Hematopoietic multipotent progenitor cell (in vitro differentiated cells): ENCODE measurements around the gene CCRL2. TPM values are rescaled to one million over a fixed set of nuclear protein-coding genes. Genes with fewer than 3 reads are reported as not detected.

Experiments
- DNase-seq, 3 donors: peaks; one replicate each; pipeline ENCODE4 v3.0.0-alpha.2; 2011 to 2015; ENCODE audit warnings: low read depth in 2 of 3, low spot score in 2 of 3
- total RNA-seq: library from RNA; depleted of rRNA; stranded (reverse); fragments of >200 nt; gene quantifications from one replicate; pipeline ENCODE4 v1.2.3, GENCODE V29; 2012

CCRL2 gene, protein sequence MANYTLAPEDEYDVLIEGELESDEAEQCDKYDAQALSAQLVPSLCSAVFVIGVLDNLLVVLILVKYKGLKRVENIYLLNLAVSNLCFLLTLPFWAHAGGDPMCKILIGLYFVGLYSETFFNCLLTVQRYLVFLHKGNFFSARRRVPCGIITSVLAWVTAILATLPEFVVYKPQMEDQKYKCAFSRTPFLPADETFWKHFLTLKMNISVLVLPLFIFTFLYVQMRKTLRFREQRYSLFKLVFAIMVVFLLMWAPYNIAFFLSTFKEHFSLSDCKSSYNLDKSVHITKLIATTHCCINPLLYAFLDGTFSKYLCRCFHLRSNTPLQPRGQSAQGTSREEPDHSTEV
- total RNA-seq = 7.0 TPM

DNA sequence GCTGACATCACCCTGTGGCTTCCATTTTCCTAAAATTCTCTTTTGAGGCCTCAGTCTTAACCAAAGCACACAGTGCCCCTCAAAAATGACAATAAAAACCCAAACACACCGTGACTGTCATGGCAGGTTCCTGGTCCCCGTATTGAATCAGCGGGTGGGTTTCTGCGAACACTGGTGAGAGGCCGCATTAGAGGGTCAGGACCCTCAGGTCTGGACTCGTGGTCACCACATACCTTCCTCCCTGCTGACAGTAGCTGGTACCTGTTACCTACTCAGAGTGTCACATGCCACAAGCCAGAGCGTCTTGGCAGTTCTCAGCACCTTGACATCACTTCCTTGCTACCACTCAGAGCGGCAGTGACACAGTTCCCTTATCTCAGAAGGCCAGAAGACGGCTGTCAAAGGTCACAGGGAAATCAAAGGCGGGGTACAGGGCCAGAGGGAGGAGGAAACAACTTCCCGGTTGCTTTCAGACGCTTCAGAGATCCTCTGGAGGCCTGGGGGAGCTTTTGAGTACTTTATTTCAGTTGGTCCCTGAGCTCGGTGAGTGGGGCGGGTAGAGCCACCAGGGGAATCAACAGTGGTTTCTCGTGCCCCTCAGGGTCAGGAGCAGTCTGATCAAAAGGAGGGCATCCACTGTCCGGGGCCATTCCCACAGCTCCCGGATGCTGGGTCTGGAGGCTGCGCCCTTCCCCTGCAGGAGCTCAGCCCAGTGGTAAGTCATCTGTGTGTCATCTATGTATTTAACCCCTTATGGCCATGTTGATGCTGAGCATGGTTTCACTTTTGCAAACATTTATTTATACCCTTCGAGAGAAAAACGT, at the start of gene CCRL2, which contains the start of gene CCR5AS:
Gene CCRL2 (plus strand): TSS at position 472 of the 824 bp plus-strand sequence. CDS start 821 bp downstream, outside the sequence.
Gene CCR5AS (minus strand): TSS at position 279 of the 824 bp plus-strand sequence.
- peak in 2 of 3 donors; percentile 88 for DNase-seq

DNA sequence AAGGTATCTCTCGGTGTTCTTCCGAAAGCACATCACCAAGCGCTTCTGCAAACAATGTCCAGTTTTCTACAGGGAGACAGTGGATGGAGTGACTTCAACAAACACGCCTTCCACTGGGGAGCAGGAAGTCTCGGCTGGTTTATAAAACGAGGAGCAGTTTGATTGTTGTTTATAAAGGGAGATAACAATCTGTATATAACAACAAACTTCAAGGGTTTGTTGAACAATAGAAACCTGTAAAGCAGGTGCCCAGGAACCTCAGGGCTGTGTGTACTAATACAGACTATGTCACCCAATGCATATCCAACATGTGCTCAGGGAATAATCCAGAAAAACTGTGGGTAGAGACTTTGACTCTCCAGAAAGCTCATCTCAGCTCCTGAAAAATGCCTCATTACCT, 48.6 kb upstream of the CCRL2 start:
- DNase-seq = no peak

DNA sequence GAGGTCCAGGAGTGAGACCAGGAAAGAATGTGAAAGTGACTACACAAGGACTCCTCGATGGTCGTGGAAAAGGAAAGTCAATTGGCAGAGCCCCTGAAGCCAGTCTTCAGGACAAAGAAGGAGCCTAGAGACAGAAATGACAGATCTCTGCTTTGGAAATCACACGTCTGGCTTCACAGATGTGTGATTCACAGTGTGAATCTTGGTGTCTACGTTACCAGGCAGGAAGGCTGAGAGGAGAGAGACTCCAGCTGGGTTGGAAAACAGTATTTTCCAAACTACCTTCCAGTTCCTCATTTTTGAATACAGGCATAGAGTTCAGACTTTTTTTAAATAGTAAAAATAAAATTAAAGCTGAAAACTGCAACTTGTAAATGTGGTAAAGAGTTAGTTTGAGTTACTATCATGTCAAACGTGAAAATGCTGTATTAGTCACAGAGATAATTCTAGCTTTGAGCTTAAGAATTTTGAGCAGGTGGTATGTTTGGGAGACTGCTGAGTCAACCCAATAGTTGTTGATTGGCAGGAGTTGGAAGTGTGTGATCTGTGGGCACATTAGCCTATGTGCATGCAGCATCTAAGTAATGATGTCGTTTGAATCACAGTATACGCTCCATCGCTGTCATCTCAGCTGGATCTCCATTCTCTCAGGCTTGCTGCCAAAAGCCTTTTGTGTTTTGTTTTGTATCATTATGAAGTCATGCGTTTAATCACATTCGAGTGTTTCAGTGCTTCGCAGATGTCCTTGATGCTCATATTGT, 47.1 kb upstream of the CCRL2 start:
- DNase-seq = no peak

DNA sequence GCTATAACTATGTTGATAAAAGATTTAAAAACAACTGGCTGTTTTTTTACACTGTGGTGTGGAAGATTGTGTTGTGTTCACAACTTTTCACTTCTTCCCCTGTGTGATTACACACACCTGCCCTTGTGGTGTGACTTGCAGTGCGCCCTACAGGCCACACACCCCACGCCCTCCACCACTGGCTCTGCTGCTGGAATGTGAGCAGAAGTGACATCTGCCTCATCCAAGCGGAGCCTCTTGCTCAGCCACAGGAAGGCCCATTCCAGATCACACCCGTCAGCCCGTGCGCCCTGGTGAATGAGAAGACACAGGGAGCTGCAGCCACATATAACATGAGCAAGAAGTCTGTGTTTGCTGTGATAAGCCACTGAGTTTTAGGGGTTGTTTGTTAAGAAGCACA, 46.2 kb upstream of the CCRL2 start:
- no peak for DNase-seq

DNA sequence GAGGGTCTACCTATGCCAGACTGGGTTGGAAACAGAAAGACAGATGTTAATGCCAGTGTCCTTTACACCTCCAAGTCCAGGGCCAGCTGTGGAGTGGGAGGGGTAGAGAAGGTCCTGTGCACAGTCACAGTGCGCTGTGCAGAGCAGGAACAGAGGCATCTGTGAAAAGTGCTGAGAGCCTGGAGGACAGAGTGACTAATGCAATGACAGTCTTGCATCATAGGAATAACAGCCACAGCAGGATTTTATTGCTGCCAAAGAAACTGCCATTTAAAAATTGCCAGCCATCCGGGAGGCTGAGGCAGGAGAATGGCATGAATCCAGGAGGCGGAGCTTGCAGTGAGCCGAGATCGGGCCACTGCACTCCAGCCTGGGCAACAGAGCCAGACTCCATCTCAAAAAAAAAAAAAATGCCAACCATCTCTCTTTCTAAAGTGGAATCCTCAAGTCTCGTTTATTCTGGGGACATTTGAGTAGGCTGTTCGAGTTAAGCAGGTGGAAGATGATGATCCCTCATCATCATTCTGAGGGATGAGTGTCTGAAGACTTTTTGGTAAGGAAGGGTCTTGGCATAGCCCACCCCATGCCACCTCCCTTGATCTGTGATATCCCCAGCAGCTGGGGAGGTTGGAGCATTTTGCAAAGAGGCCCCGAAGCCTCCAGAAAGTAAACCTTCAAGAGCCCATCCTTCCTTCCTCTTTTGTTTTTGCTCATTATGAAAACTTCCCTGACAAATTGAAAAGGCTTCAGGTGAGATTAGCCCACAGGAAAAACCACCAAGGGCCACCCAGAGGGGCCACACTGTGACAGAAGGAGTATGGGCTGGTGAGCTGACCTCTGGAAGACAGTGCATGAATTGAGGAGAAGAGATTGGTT, 45.4 kb upstream of the CCRL2 start:
- no peak for DNase-seq

DNA sequence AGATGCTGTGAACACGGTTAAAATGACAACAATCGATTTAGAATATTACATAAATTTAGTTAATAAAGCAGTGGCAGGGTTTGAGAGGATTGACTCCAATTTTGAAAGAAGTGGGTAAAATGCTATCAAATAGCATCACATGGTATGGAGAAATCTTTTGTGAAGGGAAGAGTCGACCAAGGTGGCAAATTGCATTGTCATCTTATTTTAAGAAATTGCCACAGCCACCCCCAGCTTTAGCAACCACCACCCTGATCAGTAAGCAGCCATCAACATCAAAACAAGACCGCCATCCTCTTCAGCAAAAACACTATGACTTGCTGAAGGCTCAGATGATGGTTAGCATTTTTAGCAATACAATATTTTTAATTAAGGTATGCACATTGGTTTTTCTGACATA, 42.0 kb upstream of the CCRL2 start:
- no peak for DNase-seq

DNA sequence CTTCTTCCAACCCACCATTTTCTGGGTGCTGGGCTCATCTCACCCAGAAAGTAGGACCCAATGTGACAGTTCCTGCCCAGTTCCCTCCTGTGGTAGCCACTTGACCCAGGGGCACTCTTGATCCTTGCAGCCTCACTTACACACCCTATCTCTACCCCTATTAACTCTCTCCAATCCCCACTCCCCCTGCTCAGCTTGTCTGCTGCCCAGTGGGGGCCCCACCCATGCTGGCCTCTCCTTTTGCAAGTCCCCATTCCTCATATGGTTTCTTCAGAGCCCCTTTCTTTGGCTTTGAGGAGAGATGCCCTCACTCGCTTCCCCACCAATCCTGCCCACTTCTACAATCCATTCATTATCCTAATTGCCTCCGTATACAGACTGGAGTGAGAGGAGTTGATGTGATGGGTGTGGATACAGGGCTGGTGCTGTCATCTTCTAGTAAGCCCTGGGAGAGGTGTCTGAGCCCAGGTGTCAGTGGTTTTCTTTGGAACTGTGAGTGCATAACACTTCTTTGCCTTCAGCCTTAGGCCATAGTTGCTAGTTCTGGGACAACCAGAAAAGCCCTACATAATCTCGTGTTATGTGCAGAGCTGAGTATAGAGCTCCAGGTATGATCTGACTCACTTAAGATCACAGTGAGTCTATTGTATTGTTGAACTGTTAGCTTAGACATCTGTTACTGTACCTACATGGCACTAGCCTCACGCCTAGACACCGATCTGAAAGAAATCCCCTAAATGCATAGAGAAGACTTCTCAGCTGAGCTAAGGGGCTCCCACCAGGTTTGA, 41.1 kb upstream of the CCRL2 start:
- DNase-seq = no peak

DNA sequence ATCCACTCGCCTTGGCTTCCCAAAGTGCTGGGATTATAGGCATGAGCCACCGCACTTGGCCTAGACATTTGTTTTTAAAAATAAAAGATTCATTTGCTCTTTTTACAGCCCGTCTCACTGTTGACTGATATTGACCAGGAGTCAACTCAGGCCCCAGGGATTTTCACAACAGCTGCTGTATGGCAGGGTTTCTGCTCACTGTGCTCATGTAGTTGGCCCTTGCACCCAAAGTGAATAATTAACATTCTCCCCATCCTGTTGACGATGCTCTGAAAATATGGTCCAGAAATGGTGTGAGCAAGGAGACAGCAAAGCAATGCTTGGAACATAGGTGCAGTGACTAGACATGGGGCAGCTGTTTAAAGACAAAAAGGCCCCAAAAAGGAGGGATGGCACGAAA, 39.2 kb upstream of the CCRL2 start:
- DNase-seq = no peak

DNA sequence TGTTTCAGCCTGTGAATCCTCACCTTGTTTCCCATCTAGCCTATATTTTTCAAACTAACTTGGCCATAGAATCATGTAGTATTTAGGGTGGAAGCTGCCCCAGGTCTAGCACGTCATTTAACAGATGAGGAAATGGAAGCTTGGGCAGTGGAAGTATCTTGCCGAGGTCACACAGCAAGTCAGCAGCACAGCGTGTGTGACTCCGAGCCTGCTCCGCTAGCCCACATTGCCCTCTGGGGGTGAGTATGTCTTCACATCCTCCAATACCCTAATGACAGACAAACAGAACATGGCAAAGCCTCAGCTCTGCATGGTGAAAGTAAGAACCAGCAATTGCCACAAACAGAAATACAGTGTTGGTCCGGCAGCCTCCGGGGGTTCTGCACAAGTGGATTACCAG, 38.5 kb upstream of the CCRL2 start:
- peak; percentile 25 to 75 (median 62) for DNase-seq

DNA sequence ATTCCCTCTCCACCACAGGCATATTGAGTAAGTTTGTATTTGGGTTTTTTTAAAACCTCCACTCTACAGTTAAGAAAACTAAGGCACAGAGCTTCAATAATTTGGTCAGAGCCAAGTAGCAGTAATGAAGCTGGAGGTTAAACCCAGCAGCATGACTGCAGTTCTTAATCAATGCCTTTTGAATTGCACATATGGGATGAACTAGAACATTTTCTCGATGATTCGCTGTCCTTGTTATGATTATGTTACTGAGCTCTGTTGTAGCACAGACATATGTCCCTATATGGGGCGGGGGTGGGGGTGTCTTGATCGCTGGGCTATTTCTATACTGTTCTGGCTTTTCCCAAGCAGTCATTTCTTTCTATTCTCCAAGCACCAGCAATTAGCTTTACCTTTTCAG, 37.9 kb upstream of the CCRL2 start:
- no peak for DNase-seq

DNA sequence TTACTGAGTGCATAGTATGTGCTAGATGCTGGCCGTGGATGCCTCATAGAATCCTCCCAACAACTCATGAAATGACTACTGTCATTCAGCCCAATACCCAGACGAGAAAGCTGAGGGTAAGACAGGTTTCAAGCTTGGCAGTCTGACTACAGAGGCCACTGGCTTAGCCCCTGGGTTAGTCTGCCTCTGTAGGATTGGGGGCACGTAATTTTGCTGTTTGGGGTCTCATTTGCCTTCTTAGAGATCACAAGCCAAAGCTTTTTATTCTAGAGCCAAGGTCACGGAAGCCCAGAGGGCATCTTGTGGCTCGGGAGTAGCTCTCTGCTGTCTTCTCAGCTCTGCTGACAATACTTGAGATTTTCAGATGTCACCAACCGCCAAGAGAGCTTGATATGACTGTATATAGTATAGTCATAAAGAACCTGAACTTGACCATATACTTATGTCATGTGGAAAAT, 37.4 kb upstream of the CCRL2 start:
- no peak for DNase-seq

DNA sequence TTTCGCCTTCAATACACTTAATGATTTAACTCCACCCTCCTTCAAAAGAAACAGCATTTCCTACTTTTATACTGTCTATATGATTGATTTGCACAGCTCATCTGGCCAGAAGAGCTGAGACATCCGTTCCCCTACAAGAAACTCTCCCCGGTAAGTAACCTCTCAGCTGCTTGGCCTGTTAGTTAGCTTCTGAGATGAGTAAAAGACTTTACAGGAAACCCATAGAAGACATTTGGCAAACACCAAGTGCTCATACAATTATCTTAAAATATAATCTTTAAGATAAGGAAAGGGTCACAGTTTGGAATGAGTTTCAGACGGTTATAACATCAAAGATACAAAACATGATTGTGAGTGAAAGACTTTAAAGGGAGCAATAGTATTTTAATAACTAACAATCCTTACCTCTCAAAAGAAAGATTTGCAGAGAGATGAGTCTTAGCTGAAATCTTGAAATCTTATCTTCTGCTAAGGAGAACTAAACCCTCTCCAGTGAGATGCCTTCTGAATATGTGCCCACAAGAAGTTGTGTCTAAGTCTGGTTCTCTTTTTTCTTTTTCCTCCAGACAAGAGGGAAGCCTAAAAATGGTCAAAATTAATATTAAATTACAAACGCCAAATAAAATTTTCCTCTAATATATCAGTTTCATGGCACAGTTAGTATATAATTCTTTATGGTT, 36.1 kb upstream of the CCRL2 start, which contains the start of gene CCR5:
Gene CCR5 (plus strand): TSS at position 108 of the 680 bp plus-strand sequence. CDS start 1,957 bp downstream, outside the sequence.
- peak in 1 of 3 donors; percentile 34 for DNase-seq

DNA sequence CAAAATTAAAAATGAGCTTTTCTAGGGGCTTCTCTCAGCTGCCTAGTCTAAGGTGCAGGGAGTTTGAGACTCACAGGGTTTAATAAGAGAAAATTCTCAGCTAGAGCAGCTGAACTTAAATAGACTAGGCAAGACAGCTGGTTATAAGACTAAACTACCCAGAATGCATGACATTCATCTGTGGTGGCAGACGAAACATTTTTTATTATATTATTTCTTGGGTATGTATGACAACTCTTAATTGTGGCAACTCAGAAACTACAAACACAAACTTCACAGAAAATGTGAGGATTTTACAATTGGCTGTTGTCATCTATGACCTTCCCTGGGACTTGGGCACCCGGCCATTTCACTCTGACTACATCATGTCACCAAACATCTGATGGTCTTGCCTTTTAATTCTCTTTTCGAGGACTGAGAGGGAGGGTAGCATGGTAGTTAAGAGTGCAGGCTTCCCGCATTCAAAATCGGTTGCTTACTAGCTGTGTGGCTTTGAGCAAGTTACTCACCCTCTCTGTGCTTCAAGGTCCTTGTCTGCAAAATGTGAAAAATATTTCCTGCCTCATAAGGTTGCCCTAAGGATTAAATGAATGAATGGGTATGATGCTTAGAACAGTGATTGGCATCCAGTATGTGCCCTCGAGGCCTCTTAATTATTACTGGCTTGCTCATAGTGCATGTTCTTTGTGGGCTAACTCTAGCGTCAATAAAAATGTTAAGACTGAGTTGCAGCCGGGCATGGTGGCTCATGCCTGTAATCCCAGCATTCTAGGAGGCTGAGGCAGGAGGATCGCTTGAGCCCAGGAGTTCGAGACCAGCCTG, 35.3 kb upstream of the CCRL2 start:
- no peak for DNase-seq

DNA sequence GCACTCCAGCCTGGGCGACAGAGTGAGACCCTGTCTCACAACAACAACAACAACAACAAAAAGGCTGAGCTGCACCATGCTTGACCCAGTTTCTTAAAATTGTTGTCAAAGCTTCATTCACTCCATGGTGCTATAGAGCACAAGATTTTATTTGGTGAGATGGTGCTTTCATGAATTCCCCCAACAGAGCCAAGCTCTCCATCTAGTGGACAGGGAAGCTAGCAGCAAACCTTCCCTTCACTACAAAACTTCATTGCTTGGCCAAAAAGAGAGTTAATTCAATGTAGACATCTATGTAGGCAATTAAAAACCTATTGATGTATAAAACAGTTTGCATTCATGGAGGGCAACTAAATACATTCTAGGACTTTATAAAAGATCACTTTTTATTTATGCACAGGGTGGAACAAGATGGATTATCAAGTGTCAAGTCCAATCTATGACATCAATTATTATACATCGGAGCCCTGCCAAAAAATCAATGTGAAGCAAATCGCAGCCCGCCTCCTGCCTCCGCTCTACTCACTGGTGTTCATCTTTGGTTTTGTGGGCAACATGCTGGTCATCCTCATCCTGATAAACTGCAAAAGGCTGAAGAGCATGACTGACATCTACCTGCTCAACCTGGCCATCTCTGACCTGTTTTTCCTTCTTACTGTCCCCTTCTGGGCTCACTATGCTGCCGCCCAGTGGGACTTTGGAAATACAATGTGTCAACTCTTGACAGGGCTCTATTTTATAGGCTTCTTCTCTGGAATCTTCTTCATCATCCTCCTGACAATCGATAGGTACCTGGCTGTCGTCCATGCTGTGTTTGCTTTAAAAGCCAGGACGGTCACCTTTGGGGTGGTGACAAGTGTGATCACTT, 34.3 kb upstream of the CCRL2 start:
- peak in 2 of 3 donors; percentile 53 to 78 for DNase-seq

DNA sequence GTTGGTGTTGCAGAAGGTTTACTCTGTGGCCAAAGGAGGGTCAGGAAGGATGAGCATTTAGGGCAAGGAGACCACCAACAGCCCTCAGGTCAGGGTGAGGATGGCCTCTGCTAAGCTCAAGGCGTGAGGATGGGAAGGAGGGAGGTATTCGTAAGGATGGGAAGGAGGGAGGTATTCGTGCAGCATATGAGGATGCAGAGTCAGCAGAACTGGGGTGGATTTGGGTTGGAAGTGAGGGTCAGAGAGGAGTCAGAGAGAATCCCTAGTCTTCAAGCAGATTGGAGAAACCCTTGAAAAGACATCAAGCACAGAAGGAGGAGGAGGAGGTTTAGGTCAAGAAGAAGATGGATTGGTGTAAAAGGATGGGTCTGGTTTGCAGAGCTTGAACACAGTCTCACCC, 32.3 kb upstream of the CCRL2 start:
- no peak for DNase-seq

DNA sequence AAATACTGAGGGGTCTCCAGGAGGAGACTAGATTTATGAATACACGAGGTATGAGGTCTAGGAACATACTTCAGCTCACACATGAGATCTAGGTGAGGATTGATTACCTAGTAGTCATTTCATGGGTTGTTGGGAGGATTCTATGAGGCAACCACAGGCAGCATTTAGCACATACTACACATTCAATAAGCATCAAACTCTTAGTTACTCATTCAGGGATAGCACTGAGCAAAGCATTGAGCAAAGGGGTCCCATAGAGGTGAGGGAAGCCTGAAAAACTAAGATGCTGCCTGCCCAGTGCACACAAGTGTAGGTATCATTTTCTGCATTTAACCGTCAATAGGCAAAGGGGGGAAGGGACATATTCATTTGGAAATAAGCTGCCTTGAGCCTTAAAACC, 31.8 kb upstream of the CCRL2 start:
- DNase-seq = no peak

DNA sequence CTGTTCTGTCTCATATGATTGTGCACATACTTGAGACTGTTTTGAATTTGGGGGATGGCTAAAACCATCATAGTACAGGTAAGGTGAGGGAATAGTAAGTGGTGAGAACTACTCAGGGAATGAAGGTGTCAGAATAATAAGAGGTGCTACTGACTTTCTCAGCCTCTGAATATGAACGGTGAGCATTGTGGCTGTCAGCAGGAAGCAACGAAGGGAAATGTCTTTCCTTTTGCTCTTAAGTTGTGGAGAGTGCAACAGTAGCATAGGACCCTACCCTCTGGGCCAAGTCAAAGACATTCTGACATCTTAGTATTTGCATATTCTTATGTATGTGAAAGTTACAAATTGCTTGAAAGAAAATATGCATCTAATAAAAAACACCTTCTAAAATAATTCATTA, 31.2 kb upstream of the CCRL2 start:
- no peak for DNase-seq
